Liver (tissue), 9 donors: ENCODE data around the gene OSBPL1A. TPM values are rescaled to one million over a fixed set of nuclear protein-coding genes. Genes with fewer than 3 reads are reported as not detected.

Experiments
- DNase-seq: peaks from one replicate; pipeline ENCODE4 v3.0.0-alpha.2; 2017; ENCODE audit warnings: low spot score
- H3K27ac ChIP-seq, 2 donors: one replicate each; pipeline ENCODE4 v1.7.0; 2013; ENCODE audit warnings: inconsistent platforms in 2 of 2, low read length in 2 of 2, control low read depth in 1 of 2, low read depth in 1 of 2, mild to moderate bottlenecking in 1 of 2
- H3K27me3 ChIP-seq, 4 donors: one replicate each; pipeline versions ENCODE4 v1.6.1 to v1.7.0; 2013; ENCODE audit warnings: low read length in 3 of 4, inconsistent platforms in 1 of 4, mild to moderate bottlenecking in 1 of 4, moderate library complexity in 1 of 4; ENCODE audit not compliant: control insufficient read depth in 4 of 4, insufficient read depth in 4 of 4
- H3K36me3 ChIP-seq, 4 donors: one replicate each; pipeline versions ENCODE4 v1.6.1 to v1.7.0; 2013; ENCODE audit warnings: low read length in 3 of 4, mild to moderate bottlenecking in 3 of 4, low read depth in 1 of 4, moderate library complexity in 1 of 4; ENCODE audit not compliant: control insufficient read depth in 4 of 4, insufficient read depth in 3 of 4
- H3K4me1 ChIP-seq, 4 donors: one replicate each; pipeline versions ENCODE4 v1.6.1 to v1.7.0; 2013; ENCODE audit warnings: low read length in 3 of 4, mild to moderate bottlenecking in 3 of 4, moderate library complexity in 1 of 4; ENCODE audit not compliant: control insufficient read depth in 4 of 4, insufficient read depth in 4 of 4
- H3K4me3 ChIP-seq, 3 donors: one replicate each; pipeline versions ENCODE4 v1.6.1 to v1.7.0; 2013; ENCODE audit warnings: low read length in 3 of 3, control low read depth in 1 of 3, low read depth in 1 of 3, mild to moderate bottlenecking in 1 of 3
- H3K9ac ChIP-seq, 2 donors: one replicate each; pipeline ENCODE4 v1.7.0; 2013; ENCODE audit warnings: low read length in 2 of 2, mild to moderate bottlenecking in 2 of 2, moderate library complexity in 2 of 2, control low read depth in 1 of 2, low read depth in 1 of 2
- H3K9me3 ChIP-seq, 4 donors: one replicate each; pipeline versions ENCODE4 v1.6.1 to v1.7.0; 2013; ENCODE audit warnings: low read length in 3 of 4; ENCODE audit not compliant: control insufficient read depth in 4 of 4
- CTCF ChIP-seq: fragments of 150-350 bp; IDR thresholded peaks from 2 replicates; pipeline ENCODE4 v1.5.1; 2017; ENCODE audit warnings: improper control_type of control experiment, low read depth, low read length; ENCODE audit not compliant: missing input control
- FOXA1 ChIP-seq: IDR thresholded peaks from 2 replicates; pipeline ENCODE4 v1.6.1; 2016; ENCODE audit warnings: antibody characterized with exemption
- FOXA2 ChIP-seq: IDR thresholded peaks from 2 replicates; pipeline ENCODE4 v1.6.1; 2016; ENCODE audit warnings: antibody characterized with exemption
- HNF4A ChIP-seq, 2 donors: conservative IDR thresholded peaks; 2 replicates each; pipeline ENCODE4 v1.6.1; 2016; ENCODE audit warnings: antibody characterized with exemption in 2 of 2, mild to moderate bottlenecking in 2 of 2
- JUND ChIP-seq, 2 donors: IDR thresholded peaks; 2 replicates each; pipeline ENCODE4 v1.6.1; 2016; ENCODE audit warnings: antibody characterized with exemption in 2 of 2
- MAX ChIP-seq: IDR thresholded peaks from 2 replicates; pipeline ENCODE4 v1.6.1; 2016; ENCODE audit warnings: antibody characterized with exemption
- RAD21 ChIP-seq, 2 donors: IDR thresholded peaks; 2 replicates each; pipeline ENCODE4 v1.6.1; 2016; ENCODE audit warnings: antibody characterized with exemption in 2 of 2, mild to moderate bottlenecking in 2 of 2
- REST ChIP-seq: IDR thresholded peaks from 2 replicates; pipeline ENCODE4 v1.6.1; 2016; ENCODE audit warnings: antibody characterized with exemption, mild to moderate bottlenecking
- TAF1 ChIP-seq: conservative IDR thresholded peaks from 2 replicates; pipeline ENCODE4 v1.6.1; 2016; ENCODE audit warnings: antibody characterized with exemption, mild to moderate bottlenecking
- WGBS: extraction: QIAGEN DNeasy Blood & Tissue Kit; methylation state at CpG from one replicate; pipeline ENCODE4 v1.1.7; 2013; 5-methylcytosine and 5-hydroxymethylcytosine counted together
- polyA plus RNA-seq, 2 donors: library from polyadenylated mRNA; stranded (reverse) in 1 of 2; unstranded in 1 of 2; fragments of 200-250 nt in 1 of 2; fragments of >200 nt in 1 of 2; fragmentation: Nextera tagmentation in 1 of 2; extraction: Ambion mirVana in 1 of 2; gene quantifications; one replicate each; pipeline versions ENCODE4 v1.2.1 to v1.2.3, GENCODE V29; 2013 to 2015
- total RNA-seq, 2 donors: library from RNA; depleted of rRNA; stranded (reverse); fragments of >200 nt; gene quantifications; one replicate each; pipeline ENCODE4 v1.2.3, GENCODE V29; 2014
- donor health status: healthy.
- donor health status: healthy.
- donor health status: healthy.
- donor health status: healthy.
- donor health status: healthy.

OSBPL1A gene
- total and polyA plus RNA-seq, 4 donors: 5.4 to 12.6 (median 8.9) TPM

- Histone ChIP-seq H3K4me1 (no peaks in the 10 kb centered on the region), H3K4me3 (no peak overlapping the region), H3K27me3 (peaks cover 0 to 5% (median under 1%) of the 10 kb centered on the region in 4 donors), H3K27ac (no peak overlapping the region), H3K36me3 (no peaks in the 10 kb centered on the region), H3K9me3 (no peaks in the 10 kb centered on the region), H3K9ac (no peak overlapping the region)
- 74% methylated on average over 2 of the region's 2 CpGs for WGBS
- TF ChIP-seq FOXA1 (no peak), HNF4A (conservative IDR thresholded peaks at IDR 0.05) (no peak), TAF1 (no peak), CTCF (peak; percentile 25), MAX (no peak), RAD21 (IDR thresholded peaks at IDR 0.05) (peak; percentile 52 to 67)
- no peak for DNase-seq
Observed at GRCh38 chr18:24413148-24413547, 15.5 kb upstream of the OSBPL1A start.

GRCh38 chr18:24408496-24408895, 10.9 kb upstream of the OSBPL1A start:
- WGBS: 90% methylated on average over 2 of the region's 2 CpGs
- no peak for DNase-seq

More at GRCh38 chr18:24408496-24408895, 10.9 kb upstream of the OSBPL1A start:
- no peaks in the 10 kb centered on the region for H3K4me1 ChIP-seq
- no peak overlapping the region for H3K27ac ChIP-seq
- no peak overlapping the region for H3K4me3 ChIP-seq
- no peak for TF ChIP-seq JUND (IDR thresholded peaks at IDR 0.05)
- TF ChIP-seq TAF1: no peak
- TF ChIP-seq FOXA2: no peak
- TF ChIP-seq REST: no peak
- H3K27me3 ChIP-seq: peaks cover 0 to 2% (median 0%) of the 10 kb centered on the region in 4 donors
- H3K9ac ChIP-seq: no peak overlapping the region
- no peaks in the 10 kb centered on the region for H3K9me3 ChIP-seq
- no peaks in the 10 kb centered on the region for H3K36me3 ChIP-seq
